ENCODE results near the gene ULBP3.
A peak's percentile ranks its signal among the peaks of the same experiment; 100 is the strongest.

ULBP3 gene

GRCh38 chr6:150068720-150069648, at the start of gene ULBP3:
Gene ULBP3 (minus strand): TSS chr6:150069121. CDS start chr6:150069066, 55 bp downstream.
- DNase-seq (ENCODE audit: low spot score) = peak; percentile 65

GRCh38 chr6:150118627-150119026, 49.7 kb upstream of the ULBP3 start:
- no peak for DNase-seq (ENCODE audit: low spot score)

GRCh38 chr6:150118203-150118602, 49.3 kb upstream of the ULBP3 start:
- no peak for DNase-seq (ENCODE audit: low spot score)

GRCh38 chr6:150116200-150116800, 47.4 kb upstream of the ULBP3 start:
- DNase-seq (ENCODE audit: low spot score) = no peak

- DNase-seq (ENCODE audit: low spot score) = no peak
Observed at GRCh38 chr6:150115769-150116168, 46.8 kb upstream of the ULBP3 start.

- DNase-seq (ENCODE audit: low spot score) = no peak
Observed at GRCh38 chr6:150112233-150112632, 43.3 kb upstream of the ULBP3 start.

- no peak for DNase-seq (ENCODE audit: low spot score)
Observed at GRCh38 chr6:150102750-150103270, 33.9 kb upstream of the ULBP3 start.

GRCh38 chr6:150100745-150101144, 31.8 kb upstream of the ULBP3 start:
- no peak for DNase-seq (ENCODE audit: low spot score)

GRCh38 chr6:150099953-150100352, 31.0 kb upstream of the ULBP3 start:
- DNase-seq (ENCODE audit: low spot score) = no peak

- DNase-seq (ENCODE audit: low spot score) = no peak
Observed at GRCh38 chr6:150099546-150099945, 30.6 kb upstream of the ULBP3 start.

- no peak for DNase-seq (ENCODE audit: low spot score)
Observed at GRCh38 chr6:150098155-150098554, 29.2 kb upstream of the ULBP3 start.

- no peak for DNase-seq (ENCODE audit: low spot score)
Observed at GRCh38 chr6:150093397-150093796, 24.5 kb upstream of the ULBP3 start.

- DNase-seq (ENCODE audit: low spot score) = no peak
Observed at GRCh38 chr6:150091476-150091875, 22.6 kb upstream of the ULBP3 start.

- no peak for DNase-seq (ENCODE audit: low spot score)
Observed at GRCh38 chr6:150090328-150090727, 21.4 kb upstream of the ULBP3 start.

GRCh38 chr6:150088481-150089154, 19.7 kb upstream of the ULBP3 start:
- no peak for DNase-seq (ENCODE audit: low spot score)

GRCh38 chr6:150087336-150087735, 18.4 kb upstream of the ULBP3 start:
- no peak for DNase-seq (ENCODE audit: low spot score)

- no peak for DNase-seq (ENCODE audit: low spot score)
Observed at GRCh38 chr6:150086026-150086425, 17.1 kb upstream of the ULBP3 start.

GRCh38 chr6:150084426-150084825, 15.5 kb upstream of the ULBP3 start:
- DNase-seq (ENCODE audit: low spot score) = no peak

GRCh38 chr6:150083839-150084238, 14.9 kb upstream of the ULBP3 start:
- no peak for DNase-seq (ENCODE audit: low spot score)

GRCh38 chr6:150081702-150082101, 12.8 kb upstream of the ULBP3 start:
- DNase-seq (ENCODE audit: low spot score) = no peak

- DNase-seq (ENCODE audit: low spot score) = peak; percentile 22
Observed at GRCh38 chr6:150079604-150080003, 10.7 kb upstream of the ULBP3 start.

GRCh38 chr6:150078788-150079187, 9.9 kb upstream of the ULBP3 start:
- no peak for DNase-seq (ENCODE audit: low spot score)
